Gastroesophageal sphincter (tissue), 3 donors: Measurements from ENCODE around the gene RAB6C.
"Not testable (repeated sequence)": the region's sequence is repeated elsewhere in the genome, so short reads cannot be mapped to it uniquely, and the experiment has no call there.

Experiments used
- CTCF ChIP-seq, 4 experiments: fragments of 200-600 bp in 2 of 4; fragments of 450-650 bp in 2 of 4; sonication (generic) in 1 of 4; IDR thresholded peaks; one replicate each; pipeline ENCODE4 v1.5.1; 2017 to 2019; ENCODE audit warnings: antibody characterized with exemption in 4 of 4, mild to moderate bottlenecking in 2 of 4, moderate library complexity in 2 of 4
- EP300 ChIP-seq: sonication (generic); formaldehyde crosslinking; IDR thresholded peaks from one replicate; pipeline ENCODE4 v1.6.1; 2017; ENCODE audit warnings: antibody characterized with exemption, mild to moderate bottlenecking
- POLR2A ChIP-seq, 2 donors: fragments of 450-650 bp; IDR thresholded peaks; one replicate each; pipeline ENCODE4 v1.6.1; 2017; ENCODE audit warnings: antibody characterized with exemption in 2 of 2, mild to moderate bottlenecking in 2 of 2, moderate library complexity in 1 of 2
- POLR2AphosphoS5 ChIP-seq: sonication (generic); formaldehyde crosslinking; IDR thresholded peaks from one replicate; pipeline ENCODE4 v1.6.1; 2017; ENCODE audit warnings: antibody characterized with exemption

DNA sequence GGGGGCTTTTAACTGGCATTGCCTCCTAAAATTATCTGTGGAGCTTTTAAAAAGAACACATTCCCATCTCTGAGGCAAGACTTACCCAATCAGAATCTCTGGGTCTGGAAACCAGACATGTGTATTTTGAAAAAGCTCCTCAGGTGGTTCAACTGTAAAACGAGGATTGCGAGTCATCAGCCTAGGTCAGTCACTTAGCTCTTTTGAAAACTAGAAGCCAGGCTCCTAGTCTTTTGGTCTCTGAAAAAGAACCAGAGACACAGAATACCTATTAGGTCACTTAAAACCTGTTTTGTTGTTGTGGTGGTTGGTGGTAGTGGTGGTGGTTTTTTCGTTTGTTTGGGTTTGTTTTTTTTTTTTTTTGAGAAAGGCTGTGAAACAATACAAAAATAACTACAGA, 2.5 kb upstream of the RAB6C start:
- not testable (repeated sequence) for TF ChIP-seq CTCF (IDR thresholded peaks at IDR 0.05); EP300; POLR2A (IDR thresholded peaks at IDR 0.05); POLR2AphosphoS5
